Brain microvascular endothelial cell (primary cell): ENCODE measurements around the gene TMEM126A.

Source experiments
- DNase-seq: peaks from one replicate; pipeline ENCODE4 v3.0.0-alpha.2; 2020
- H3K27ac ChIP-seq: fragments of 250-450 bp; sonication (Bioruptor Pico); 2 replicates; pipeline ENCODE4 v1.5.1; 2020; ENCODE audit warnings: mild to moderate bottlenecking, moderate library complexity
- H3K27me3 ChIP-seq: fragments of 250-450 bp; sonication (Bioruptor Pico); replicated peaks from 2 replicates; pipeline ENCODE4 v1.5.1; 2020; ENCODE audit warnings: mild to moderate bottlenecking
- H3K36me3 ChIP-seq: fragments of 250-450 bp; sonication (Bioruptor Pico); replicated peaks from 2 replicates; pipeline ENCODE4 v1.5.1; 2020; ENCODE audit warnings: mild to moderate bottlenecking
- H3K4me3 ChIP-seq: 2 replicates; pipeline ENCODE4 v1.5.1; 2011; ENCODE audit warnings: low read depth, mild to moderate bottlenecking, control low read depth, low read length, moderate library complexity
- CTCF ChIP-seq: IDR thresholded peaks from 2 replicates; pipeline ENCODE4 v1.5.1; 2011; ENCODE audit warnings: low read depth, mild to moderate bottlenecking, moderate library complexity, low read length, control low read depth, inconsistent platforms; ENCODE audit errors: missing control alignments
- in situ Hi-C: cut with HindIII; loops from 2 replicates; pipeline ENCODE4 v1.10.0; 2017; ENCODE audit warnings: low sequenced_read_pairs, low pct_ligation_motif_present

TMEM126A gene

GRCh38 chr11:85699957-85700741 is 52.4 kb downstream of the TMEM126A start:
- in situ Hi-C loops: no loop called here
- H3K27me3 ChIP-seq: no peaks in the 10 kb centered on the region
- DNase-seq: no peak
- no peaks in the 10 kb centered on the region for H3K36me3 ChIP-seq
- H3K4me3 ChIP-seq: no peak overlapping the region
- no peak for TF ChIP-seq CTCF
- H3K27ac ChIP-seq: no peak overlapping the region

- TF ChIP-seq CTCF: no peak
- Histone ChIP-seq H3K4me3 (no peak overlapping the region), H3K27me3 (no peaks in the 10 kb centered on the region), H3K27ac (no peak overlapping the region), H3K36me3 (no peaks in the 10 kb centered on the region)
- no peak for DNase-seq
- in situ Hi-C loops: no loop called here
Measured at GRCh38 chr11:85704967-85705366, 57.2 kb downstream of the TMEM126A start.

- Histone ChIP-seq H3K27ac (no peak overlapping the region), H3K36me3 (no peaks in the 10 kb centered on the region), H3K27me3 (no peaks in the 10 kb centered on the region), H3K4me3 (no peak overlapping the region)
- TF ChIP-seq CTCF: no peak
- in situ Hi-C loops: no loop called here
- DNase-seq: no peak
Measured at GRCh38 chr11:85705800-85706199, 58.0 kb downstream of the TMEM126A start.
